DMS153 treated with DMSO at 0.1 percent for 48 hours (cell line): ENCODE data around the gene GNAZ.
"Not testable (repeated sequence)": the region's sequence is repeated elsewhere in the genome, so short reads cannot be mapped to it uniquely, and the experiment has no call there.

Experiments
- DNase-seq: peaks from one replicate; lab custom pipeline; 2025; ENCODE audit not compliant: unreplicated experiment; lab: John Stamatoyannopoulos, UW

The GNAZ gene

DNA sequence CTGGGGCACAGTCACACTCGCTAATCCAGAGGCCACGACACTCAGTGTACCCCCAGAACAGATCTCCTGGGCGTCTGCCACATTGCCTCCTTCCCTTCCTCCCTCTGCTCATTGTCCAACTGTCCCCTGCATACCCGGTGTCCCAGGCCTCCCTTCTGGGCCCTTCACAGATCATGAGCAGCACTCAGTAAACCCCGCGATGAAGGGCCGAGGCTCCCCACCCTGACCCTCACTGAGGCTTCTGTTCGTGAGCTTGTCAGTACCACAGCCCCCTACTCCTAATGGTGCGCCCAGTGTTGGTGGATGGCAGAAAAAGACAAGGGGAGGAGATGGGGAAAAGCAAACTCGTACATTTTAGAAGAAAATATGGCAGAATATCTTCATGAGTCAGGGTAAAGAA is 58.8 kb downstream of the GNAZ start:
- no peak for DNase-seq

DNA sequence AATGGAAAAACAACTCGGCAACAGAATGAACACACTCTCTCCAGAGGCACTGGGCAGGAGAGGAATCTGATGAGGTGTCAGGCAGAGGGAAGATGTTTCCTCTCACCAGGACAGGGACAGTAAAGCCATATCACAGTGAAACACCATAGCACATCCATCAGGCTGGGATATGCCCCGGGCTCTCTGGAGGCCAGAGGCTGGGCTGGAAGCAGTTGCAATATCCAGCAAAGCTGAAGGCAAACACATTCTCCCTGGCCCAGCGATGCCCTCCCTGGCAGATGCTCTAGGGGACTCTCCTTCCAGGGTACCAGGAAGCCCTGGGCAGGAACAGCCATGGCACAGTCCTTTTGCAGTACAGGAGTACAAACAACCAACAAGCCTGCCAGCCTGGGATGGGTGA is 60.4 kb downstream of the GNAZ start:
- DNase-seq: no peak

DNA sequence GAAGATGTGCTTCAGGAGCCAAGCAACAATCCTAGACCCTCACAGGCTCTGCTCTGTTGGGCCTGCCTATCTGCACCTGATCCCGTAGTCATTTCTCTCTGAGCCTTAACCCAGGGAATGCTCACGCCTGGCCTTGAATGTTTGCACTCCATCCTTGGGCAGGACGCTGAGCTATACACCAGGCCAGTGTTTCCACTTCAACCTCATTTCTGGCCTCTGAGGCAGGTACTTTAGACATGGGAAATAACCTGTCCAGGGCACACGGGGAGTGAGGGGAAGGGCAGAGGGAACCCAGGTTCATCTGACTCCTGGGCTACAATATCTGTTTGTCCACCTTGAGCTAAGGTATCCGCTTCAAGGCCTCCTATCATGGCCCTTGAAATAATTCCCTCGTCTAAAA is 61.6 kb downstream of the GNAZ start:
- DNase-seq: no peak

DNA sequence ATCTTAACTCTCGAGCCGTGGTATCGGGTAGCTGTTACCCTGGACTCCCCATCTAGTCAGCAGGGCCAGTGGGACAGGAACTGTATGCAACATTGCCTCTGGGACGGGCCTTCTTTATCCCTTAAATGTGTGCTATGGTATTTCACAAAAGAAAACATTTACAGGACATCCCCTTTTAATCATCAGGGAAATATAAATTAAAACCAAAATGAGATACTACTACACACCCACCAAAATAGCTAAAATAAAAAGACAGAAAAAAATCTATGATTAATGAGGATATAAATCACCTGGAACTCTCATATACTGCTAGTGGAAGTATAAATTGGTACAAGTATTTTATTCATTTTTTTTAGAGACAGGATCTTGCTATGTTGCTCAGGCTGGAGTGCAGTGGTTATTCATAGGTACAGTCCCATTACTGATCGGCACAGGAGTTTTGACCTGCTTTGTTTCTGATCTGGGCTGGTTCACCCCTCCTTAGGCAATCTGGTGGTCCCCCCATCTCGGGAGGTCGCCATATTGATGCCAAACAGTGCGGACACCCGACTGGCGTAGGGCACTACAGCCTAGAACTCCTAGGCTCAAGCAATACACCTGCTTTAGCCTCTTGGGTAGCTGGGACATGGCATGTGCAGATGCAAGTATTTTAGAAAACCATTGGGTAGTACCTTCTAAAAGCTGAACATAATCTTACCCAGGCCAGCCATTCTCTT is 62.2 kb downstream of the GNAZ start:
- DNase-seq: no peak

DNA sequence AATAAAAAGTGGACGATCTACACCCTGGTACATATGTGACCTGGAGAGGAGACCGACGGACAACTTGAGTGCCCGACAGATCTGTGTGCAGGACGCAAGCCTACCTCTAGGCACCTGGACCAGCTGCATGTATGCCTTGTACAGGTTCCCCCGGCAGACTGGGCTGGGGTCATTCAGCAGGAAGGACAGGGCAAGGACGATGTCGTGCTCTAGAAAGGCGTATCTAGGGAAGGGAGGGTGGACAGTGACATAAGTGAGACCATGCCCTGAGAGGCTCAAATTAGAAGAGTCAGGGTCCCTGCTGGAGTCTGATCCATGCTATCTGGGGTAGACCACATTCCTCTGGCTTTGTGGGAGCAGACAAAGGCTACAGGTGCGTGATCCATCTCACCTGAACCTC is 63.6 kb downstream of the GNAZ start:
- DNase-seq: no peak

DNA sequence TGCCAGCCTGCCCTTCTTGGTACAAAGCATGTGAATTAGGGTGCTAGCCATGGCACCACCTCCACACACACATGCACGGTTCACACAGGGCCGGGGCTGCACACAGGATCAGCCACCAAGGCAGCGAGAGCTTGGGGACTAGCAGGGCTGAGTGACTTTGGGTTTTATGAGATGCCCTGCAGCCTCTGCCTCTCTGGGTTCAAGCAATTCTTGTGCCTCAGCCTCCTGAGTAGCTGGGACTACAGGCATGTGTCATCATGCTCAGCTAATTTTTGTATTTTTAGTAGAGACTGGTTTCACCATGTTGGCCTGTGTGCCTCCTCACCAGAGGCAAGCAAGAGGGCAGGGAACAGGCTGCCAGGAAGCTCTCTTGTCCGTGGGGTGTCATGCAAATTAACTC is 66.7 kb downstream of the GNAZ start:
- DNase-seq: not testable (repeated sequence)

DNA sequence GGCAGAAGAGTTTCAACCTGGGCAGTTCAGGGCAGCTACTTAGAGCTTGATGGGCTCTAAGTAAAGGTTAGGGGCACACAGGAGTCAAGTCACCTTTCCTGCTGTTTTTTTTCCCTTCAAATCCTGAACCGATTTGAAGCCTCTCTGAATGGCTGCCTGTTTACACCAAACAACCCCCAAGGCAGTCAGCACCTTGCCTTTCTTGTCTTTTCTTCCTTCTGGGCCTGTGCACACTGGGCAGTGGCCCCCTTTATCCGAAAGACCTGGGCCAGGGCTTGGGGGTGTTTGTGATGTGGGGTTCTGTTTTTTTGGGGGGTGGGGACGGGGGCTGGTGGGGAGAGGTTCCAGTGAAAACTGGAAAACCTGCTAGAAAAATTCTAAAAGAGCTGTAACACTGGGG is 67.1 kb downstream of the GNAZ start:
- DNase-seq: no peak

DNA sequence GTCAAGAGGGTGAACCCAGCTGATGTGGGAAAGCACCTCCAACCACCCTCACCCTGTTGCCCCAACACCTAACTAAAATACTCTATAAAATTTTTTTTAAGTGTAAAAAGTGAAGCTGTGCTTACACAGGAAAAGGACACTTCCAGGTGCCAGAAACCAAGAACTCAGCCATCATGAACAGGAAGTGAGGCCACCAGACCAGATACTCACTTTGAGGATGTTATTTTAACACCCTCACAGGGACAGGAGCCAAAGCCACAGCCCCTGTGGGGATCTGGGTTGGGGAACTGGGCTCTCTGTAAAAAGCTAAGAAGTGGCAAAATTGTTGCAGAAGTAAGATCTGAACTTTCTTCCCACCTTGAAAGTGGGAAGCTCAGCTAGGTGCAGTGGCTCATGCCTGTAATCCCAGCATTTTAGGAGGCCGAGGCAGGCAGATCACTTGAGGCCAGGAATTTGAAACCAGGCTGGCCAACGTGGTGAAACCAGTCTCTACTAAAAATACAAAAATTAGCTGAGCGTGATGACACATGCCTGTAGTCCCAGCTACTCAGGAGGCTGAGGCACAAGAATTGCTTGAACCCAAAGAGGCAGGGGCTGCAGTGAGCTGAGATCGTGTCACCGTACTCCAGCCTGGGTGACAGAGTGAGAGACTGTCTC is 67.7 kb downstream of the GNAZ start:
- no peak for DNase-seq

DNA sequence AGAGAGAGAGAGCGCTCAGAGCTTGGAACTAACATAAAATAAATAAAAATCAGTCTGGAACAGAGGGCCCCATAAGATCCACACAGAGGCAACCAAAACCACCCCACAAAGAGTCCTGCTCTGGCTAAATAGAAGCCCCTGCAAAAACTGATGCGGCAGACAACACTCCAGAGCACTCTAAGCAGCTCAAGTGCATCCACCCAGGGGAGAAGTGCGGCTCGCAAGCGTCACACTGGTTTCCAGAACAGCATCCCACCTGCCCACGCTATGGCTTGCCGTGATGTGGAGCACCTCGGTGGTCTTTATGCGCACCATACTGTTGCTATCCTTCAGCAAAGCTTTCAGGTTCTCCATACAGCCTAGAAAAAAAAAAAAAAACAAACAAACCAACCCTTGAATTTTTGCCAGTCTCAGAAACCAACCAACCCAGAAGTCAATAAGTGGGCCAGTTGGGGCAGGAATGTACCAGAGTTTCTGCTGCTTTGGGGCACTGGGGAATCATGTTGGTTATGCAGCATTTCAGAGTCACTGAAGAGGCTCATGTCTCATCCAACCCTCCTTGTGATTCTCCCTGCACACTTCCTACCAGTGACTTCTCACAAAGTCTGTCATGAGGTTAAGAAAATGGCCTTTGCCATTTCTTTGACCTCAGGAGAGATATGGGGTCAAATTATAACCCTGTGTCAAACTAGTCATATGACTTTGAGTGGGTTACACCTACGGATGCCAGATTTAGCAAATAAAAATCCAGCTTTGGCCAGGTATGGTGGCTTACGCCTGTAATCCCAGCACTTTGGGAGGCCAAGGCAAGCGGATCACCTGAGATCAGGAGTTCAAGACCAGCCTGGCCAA is 68.5 kb downstream of the GNAZ start:
- DNase-seq: no peak

DNA sequence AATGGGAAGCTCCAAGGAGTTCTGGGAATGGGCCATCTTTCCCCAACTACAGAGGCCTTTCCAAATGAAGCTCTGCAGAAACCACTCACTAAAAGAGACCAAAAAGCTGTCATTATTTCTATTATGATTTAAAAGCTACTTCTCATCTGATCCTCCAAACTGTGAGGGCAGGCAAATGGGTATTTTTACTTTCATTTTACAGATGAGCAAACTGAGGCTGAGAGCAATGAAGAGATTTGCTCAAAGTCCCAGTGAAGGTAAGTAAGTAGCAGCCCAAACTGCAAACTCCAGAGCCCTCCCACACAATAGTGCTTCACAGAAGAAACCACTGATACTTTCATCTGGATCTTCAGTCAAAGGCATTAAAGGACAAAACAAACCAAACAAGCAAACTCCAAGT is 70.1 kb downstream of the GNAZ start:
- DNase-seq: no peak

DNA sequence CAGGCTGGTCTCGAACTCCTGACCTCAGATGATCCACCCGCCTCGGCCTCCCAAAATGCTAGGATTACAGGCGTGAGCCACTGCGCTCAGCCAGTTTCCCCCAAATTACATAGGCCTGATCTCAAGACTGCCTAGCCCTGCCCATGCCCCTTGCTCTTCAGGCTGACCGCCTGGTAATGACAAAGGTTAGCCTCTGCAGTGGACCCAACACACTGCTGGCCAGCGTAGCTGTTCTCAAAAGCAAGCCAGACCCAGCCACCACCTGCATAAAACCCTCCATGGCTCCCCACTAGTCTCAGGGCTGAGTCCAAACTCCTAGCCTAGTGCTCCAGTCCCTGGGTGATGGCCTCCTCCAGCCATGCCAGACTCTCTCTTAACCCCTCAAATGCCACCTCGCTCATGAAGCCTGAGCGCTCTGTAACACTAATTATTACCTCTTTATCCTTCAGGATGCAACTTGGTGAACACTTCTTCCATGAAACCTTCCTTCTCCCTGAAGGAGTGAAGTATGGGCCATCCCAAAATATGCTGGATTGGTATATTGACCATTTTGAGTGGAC is 72.3 kb downstream of the GNAZ start:
- DNase-seq: no peak

DNA sequence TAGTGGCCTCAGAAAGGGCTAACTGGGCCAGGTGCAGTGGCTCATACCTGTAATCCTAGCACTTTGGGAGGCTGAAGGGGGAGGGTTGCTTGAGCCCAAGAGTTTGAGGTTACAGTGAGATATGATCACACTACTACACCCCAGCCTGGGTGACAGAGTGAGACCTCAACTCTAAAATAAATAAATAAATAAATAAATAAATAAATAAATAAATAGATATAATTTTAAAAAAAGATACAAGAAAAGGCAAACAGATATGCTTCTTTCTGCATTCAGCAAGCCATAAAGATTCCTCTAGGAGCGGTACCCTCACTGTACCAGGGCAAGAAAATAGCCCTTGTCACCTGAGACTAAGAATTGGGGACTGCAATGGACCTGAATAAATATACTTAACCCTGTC is 72.8 kb downstream of the GNAZ start:
- no peak for DNase-seq

DNA sequence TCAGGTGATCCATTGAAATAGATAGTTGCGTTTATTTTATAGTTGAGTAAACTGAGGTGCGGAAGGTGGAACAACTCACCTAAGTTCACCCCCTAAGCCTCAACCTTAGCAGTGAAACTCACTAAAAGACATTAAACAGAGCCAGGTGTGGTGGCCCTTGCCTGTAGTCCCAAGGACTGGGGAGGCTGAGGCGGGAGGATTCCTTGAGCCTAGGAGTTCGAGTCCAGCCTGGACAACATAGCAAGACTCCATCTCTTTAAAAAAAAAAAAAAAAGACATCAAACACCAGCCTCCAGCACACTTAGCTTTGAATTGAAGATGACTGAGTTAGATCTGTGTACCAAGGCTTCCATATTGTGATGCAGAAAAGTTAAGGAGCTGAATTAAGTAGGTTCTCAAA is 74.1 kb downstream of the GNAZ start:
- DNase-seq: no peak

DNA sequence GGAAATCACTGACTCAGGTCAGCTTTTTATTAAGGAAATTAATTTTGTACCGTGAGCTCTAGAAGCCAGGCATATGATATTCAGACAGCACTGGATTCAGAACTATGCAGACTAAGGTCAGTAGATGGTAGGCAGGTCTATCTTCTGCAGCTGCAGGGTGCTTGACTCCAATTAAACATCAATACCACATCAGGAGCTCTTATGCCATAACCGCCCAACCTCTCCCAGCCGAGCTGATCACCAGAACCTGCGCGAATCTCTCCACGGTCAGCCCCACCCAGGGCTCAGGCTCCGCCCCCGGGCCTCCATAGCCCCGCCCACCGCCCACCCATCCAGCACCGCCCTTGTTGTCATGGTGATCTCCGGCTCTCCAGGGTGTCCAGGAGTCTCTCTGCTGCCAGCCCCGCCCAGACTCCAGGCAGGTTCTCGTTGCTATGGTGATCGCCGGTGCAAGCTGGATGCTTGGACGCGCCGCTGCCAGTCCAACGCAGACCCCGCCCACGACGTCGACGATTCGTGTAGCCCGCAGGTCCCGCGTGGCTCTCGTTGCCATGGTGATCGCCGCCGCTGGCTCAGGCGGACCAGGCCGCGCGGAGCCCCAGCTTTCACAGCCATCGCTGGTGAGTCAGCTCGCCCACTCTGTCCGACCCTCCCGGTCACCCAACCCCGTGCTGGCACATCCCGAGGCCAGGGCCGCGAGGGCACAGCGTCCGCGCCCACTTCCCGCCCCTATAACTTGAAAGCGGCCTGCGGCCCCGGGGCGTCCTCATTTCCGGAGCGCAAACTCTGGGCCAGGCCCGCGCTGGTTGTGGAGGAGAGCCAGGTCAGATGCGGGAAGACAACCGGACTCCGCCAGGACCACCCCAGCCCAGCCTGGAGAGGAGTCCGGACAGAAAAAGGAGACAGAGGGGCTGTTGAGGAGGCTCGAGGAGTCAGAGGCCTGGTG is 74.9 kb downstream of the GNAZ start, which contains the start of gene RAB36:
TSS of gene RAB36 (plus strand) at position 546 of the 946 bp plus-strand sequence. CDS start 1,140 bp downstream, outside the sequence.
- DNase-seq: peak; percentile 97

DNA sequence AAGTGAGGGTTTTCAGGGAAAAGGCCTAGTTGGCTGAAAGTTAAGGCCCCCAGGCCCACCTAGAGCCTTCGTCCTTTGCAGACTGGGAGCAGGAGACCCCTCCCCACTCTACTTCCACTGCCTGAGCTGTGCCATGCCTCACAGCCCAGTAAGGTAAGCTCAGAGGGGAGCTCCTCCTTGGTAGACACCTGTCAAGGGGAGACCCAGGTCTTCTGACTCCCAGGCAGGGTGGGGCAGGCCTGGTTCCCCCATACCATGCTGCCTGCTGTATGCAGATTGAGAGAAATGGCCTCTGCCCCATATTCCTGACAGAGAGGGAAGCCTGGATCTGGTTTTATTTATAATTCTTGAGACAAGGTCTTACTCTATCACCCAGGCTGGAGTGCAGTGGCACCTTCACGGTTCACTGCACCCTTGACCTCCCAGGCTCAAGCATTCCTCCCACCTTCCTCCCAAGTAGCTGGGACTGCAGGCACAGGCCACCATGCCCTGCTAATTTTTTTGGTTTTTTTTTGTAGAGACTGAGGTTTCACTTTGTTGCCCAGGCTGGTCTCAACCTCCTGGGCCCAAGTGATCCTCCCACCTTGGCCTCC is 75.7 kb downstream of the GNAZ start:
- DNase-seq: no peak

DNA sequence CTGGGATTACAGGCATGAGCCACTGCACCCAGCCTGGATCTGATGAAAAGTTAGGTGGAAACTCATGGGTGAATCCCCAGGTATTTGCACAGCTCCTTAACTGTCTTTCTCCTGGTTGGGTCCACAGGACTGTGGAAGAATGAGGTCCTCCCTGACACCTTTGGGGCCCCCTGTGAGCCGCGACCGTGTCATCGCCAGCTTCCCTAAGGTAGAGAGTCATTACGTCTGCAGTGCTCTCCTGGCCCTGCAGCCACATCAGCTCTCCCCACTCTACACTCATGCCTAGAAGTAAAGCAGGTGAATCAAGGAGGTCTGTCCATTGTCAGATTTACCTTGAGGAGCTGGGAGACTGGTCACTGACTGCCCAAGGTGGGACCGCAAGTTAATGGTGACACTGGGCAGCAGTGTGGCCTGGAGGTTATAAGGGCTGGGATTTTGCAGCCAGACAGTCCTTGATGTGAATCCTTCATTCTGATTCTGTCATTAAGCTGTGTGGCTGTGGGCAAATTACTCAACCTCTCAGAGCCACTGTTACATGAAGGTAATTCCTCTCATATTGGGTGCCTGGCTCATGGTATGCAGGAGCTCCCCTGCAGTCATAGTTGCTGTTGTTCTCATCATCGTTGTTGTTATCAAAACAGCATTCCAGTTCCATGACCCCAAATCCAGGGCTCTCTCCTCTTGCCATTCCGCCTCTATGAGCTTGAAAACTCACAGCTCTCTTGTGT is 76.3 kb downstream of the GNAZ start:
- DNase-seq: no peak

DNA sequence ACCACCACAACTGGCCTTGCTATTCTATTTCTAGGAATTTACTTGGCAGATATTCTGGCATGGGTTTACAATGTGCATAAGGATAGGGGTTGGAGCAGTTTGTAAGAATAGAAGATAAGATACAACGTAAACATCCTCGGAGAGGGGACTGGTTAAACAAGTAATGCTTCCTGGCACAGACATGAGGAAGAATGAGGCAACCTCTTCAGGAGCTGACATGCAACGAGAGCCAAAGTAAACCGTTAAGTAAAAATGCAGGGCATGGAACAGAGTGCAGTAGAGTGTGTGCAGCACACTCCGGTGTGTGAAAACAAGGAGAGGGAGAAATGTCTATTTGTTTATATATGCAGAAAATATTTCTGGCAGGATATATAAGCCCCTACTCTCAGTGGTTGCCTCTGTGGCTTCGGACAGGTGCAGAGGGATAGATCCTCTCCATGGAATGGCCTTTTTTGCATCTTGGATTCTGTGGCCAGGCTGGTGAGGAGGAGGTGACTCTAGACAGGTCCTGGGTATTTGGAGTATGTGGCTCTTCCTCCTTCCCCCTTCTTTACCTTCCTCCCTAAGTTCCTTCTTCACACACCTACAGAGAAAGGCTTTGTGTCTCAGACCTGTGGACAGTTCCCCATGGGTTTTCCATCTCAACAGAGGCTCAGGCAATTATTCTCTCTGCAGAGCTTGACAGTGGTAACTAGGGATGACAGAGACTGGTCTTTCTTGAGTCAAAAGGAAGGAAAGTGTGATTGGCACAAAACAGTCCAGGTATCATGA is 77.5 kb downstream of the GNAZ start:
- DNase-seq: no peak

DNA sequence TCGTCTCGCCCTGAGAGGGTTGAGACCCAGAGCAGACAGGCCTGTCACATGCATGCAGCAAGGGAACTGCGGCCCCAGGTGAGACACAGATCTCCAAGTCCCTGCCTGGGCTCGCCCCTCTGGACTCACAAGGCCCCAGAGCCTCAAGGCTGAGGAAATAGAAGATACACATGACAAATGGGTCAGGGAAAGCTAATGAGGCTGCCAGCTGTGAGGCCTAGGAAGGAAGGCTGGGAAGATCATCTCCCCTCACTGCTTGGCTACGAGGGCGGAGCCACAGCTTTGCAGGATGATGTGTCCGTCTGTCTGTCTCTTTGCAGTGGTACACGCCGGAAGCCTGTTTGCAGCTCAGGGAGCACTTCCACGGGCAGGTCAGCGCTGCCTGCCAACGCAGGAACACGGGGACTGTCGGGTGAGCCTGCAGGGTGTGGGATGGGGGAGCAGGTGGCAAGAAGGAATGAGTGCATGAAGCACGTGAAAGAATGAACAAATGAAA is 79.5 kb downstream of the GNAZ start:
- no peak for DNase-seq
